GM23338 (cell line): ENCODE data around the gene IGFBPL1. TPM values are rescaled to one million over a fixed set of nuclear protein-coding genes. Genes with fewer than 3 reads are reported as not detected.

Experiments used
- ATAC-seq: fragments of 200-7000 bp; cut with Tn5 transposase; 3 replicates; pipeline ENCODE4 v1.9.1; 2020
- DNase-seq: peaks from one replicate; pipeline ENCODE4 v3.0.0-alpha.2; 2015; ENCODE audit warnings: low spot score
- H2AFZ ChIP-seq: fragments of 200-600 bp; sonication (generic); 2 replicates; pipeline ENCODE4 v1.8.0; 2016; ENCODE audit warnings: antibody characterized with exemption, mild to moderate bottlenecking, moderate library complexity
- H3F3A ChIP-seq: fragments of 200-600 bp; sonication (generic); replicated peaks from 2 replicates; pipeline ENCODE4 v1.8.0; 2017; ENCODE audit warnings: antibody characterized with exemption, mixed run types, low read depth
- H3K27ac ChIP-seq: fragments of 200-600 bp; sonication (generic); 2 replicates; pipeline ENCODE4 v1.6.1; 2016; ENCODE audit warnings: low read depth
- H3K27me3 ChIP-seq: fragments of 200-600 bp; sonication (generic); 2 replicates; pipeline ENCODE4 v1.8.0; 2016; ENCODE audit warnings: mild to moderate bottlenecking, mixed run types, moderate library complexity; ENCODE audit not compliant: insufficient read depth
- H3K36me3 ChIP-seq: fragments of 200-600 bp; sonication (generic); 2 replicates; pipeline ENCODE4 v1.8.0; 2016; ENCODE audit warnings: mild to moderate bottlenecking; ENCODE audit not compliant: insufficient read depth
- H3K4me1 ChIP-seq: fragments of 200-600 bp; sonication (generic); 2 replicates; pipeline ENCODE4 v1.8.0; 2016; ENCODE audit warnings: mild to moderate bottlenecking, moderate library complexity; ENCODE audit not compliant: insufficient read depth
- H3K4me2 ChIP-seq: fragments of 200-600 bp; sonication (generic); 2 replicates; pipeline ENCODE4 v1.7.1; 2017; ENCODE audit warnings: mixed run types
- H3K4me3 ChIP-seq: fragments of 200-600 bp; sonication (generic); 2 replicates; pipeline ENCODE4 v1.6.1; 2016; ENCODE audit warnings: mixed run types
- H3K79me2 ChIP-seq: fragments of 200-600 bp; sonication (generic); replicated peaks from 2 replicates; pipeline ENCODE4 v1.8.0; 2017; ENCODE audit warnings: mild to moderate bottlenecking; ENCODE audit not compliant: insufficient read depth
- H3K9me2 ChIP-seq: fragments of 200-600 bp; sonication (generic); 2 replicates; pipeline ENCODE4 v1.8.0; 2017; ENCODE audit not compliant: insufficient read depth
- H4K20me1 ChIP-seq: fragments of 200-600 bp; sonication (generic); replicated peaks from 2 replicates; pipeline ENCODE4 v1.8.0; 2017; ENCODE audit warnings: mild to moderate bottlenecking; ENCODE audit not compliant: insufficient read depth
- H3K27ac Mint-ChIP-seq: 2 replicates; pipeline ENCODE4 v1.8.0; 2020; ENCODE audit warnings: inconsistent platforms, mild to moderate bottlenecking, moderate library complexity, mixed read lengths
- H3K27me3 Mint-ChIP-seq: 3 replicates; pipeline ENCODE4 v1.8.0; 2022; ENCODE audit warnings: low read depth, mild to moderate bottlenecking, moderate library complexity, mixed read lengths, inconsistent platforms; ENCODE audit not compliant: insufficient read depth, poor library complexity
- H3K36me3 Mint-ChIP-seq: 3 replicates; pipeline ENCODE4 v1.8.0; 2021; ENCODE audit warnings: low read depth, mild to moderate bottlenecking, inconsistent platforms, moderate library complexity, mixed read lengths
- H3K4me1 Mint-ChIP-seq: 3 replicates; pipeline ENCODE4 v1.8.0; 2020; ENCODE audit warnings: mild to moderate bottlenecking, inconsistent platforms, mixed read lengths
- H3K4me3 Mint-ChIP-seq: 3 replicates; pipeline ENCODE4 v1.8.0; 2021; ENCODE audit warnings: moderate library complexity, mild to moderate bottlenecking, inconsistent platforms, mixed read lengths
- H3K9me3 Mint-ChIP-seq: 3 replicates; pipeline ENCODE4 v1.8.0; 2020; ENCODE audit warnings: moderate library complexity, mild to moderate bottlenecking, inconsistent platforms, mixed read lengths
- CREB1 ChIP-seq: fragments of 250-450 bp; sonication (Bioruptor Pico); IDR thresholded peaks from 2 replicates; pipeline ENCODE4 v1.5.0; 2020; ENCODE audit warnings: low read depth, mild to moderate bottlenecking, moderate library complexity
- CTCF ChIP-seq, 2 experiments: fragments of 200-600 bp in 1 of 2; sonication (generic) in 1 of 2; conservative IDR thresholded peaks; 2 replicates each; pipeline versions ENCODE4 v1.5.1 to v1.6.1; 2016 to 2017; ENCODE audit warnings: antibody characterized with exemption in 2 of 2, low read depth in 2 of 2, mild to moderate bottlenecking in 2 of 2, moderate library complexity in 1 of 2
- ETS1 ChIP-seq: IDR thresholded peaks from 2 replicates; pipeline ENCODE4 v1.6.1; 2016; ENCODE audit warnings: antibody characterized with exemption
- EZH2phosphoT487 ChIP-seq: fragments of 200-600 bp; sonication (generic); IDR thresholded peaks from one replicate; pipeline ENCODE4 v1.8.1; 2018; ENCODE audit warnings: antibody characterized with exemption; ENCODE audit not compliant: unreplicated experiment
- NANOG ChIP-seq: IDR thresholded peaks from 2 replicates; pipeline ENCODE4 v1.6.1; 2016; ENCODE audit warnings: antibody characterized with exemption, borderline replicate concordance
- POLR2AphosphoS5 ChIP-seq: IDR thresholded peaks from 2 replicates; pipeline ENCODE4 v1.6.1; 2016; ENCODE audit warnings: antibody characterized with exemption, low read depth
- STAT1 ChIP-seq: IDR thresholded peaks from one replicate; pipeline ENCODE4 v1.6.1; 2016; ENCODE audit warnings: antibody characterized with exemption; ENCODE audit not compliant: unreplicated experiment
- polyA plus RNA-seq: library from polyadenylated mRNA; unstranded; fragments of >200 nt; fragmentation: Nextera tagmentation; extraction: Ambion mirVana; gene quantifications from 2 replicates; pipeline ENCODE4 v1.2.1, GENCODE V29; 2016
- total RNA-seq: library from RNA; depleted of rRNA; stranded (reverse); fragments of >200 nt; shearing (Covaris generic); gene quantifications from 2 replicates; pipeline ENCODE4 v1.2.3, GENCODE V29; 2014

IGFBPL1 gene
- total and polyA plus RNA-seq, 2 experiments from 2014 or later, result 9.4 to 75.6 TPM

GRCh38 chr9:38418366-38418765 lies 5.9 kb downstream of the IGFBPL1 start:
- Histone ChIP-seq H3K27me3 (peaks cover 13% of the 10 kb centered on the region), H2AFZ (no peak overlapping the region), H3K36me3 (no peaks in the 10 kb centered on the region), H3K4me3 (no peak overlapping the region), H3K79me2 (no peaks in the 10 kb centered on the region), H3K27ac (no peak overlapping the region), H4K20me1 (no peaks in the 10 kb centered on the region), H3F3A (peaks cover 4% of the 10 kb centered on the region; the same call in 1 of the 2 replicates), H3K9me2 (no peaks in the 10 kb centered on the region), H3K4me2 (no peak overlapping the region), H3K4me1 (peaks cover 23% of the 10 kb centered on the region)
- no peak overlapping the region for H3K4me3 Mint-ChIP-seq
- peaks cover 56% of the 10 kb centered on the region for H3K4me1 Mint-ChIP-seq
- DNase-seq (no peak), ATAC-seq (no peak)
- no peak for TF ChIP-seq NANOG
- TF ChIP-seq POLR2AphosphoS5, result no peak
- no peak for TF ChIP-seq ETS1
- TF ChIP-seq CREB1 (CRISPR knock-in tag), result no peak
- no peak for TF ChIP-seq STAT1
- no peak for TF ChIP-seq EZH2phosphoT487
- H3K36me3 Mint-ChIP-seq, result no peaks in the 10 kb centered on the region
- no peak overlapping the region for H3K27ac Mint-ChIP-seq
- no peaks in the 10 kb centered on the region for H3K9me3 Mint-ChIP-seq
- H3K27me3 Mint-ChIP-seq, result peaks cover 20% of the 10 kb centered on the region

DNA sequence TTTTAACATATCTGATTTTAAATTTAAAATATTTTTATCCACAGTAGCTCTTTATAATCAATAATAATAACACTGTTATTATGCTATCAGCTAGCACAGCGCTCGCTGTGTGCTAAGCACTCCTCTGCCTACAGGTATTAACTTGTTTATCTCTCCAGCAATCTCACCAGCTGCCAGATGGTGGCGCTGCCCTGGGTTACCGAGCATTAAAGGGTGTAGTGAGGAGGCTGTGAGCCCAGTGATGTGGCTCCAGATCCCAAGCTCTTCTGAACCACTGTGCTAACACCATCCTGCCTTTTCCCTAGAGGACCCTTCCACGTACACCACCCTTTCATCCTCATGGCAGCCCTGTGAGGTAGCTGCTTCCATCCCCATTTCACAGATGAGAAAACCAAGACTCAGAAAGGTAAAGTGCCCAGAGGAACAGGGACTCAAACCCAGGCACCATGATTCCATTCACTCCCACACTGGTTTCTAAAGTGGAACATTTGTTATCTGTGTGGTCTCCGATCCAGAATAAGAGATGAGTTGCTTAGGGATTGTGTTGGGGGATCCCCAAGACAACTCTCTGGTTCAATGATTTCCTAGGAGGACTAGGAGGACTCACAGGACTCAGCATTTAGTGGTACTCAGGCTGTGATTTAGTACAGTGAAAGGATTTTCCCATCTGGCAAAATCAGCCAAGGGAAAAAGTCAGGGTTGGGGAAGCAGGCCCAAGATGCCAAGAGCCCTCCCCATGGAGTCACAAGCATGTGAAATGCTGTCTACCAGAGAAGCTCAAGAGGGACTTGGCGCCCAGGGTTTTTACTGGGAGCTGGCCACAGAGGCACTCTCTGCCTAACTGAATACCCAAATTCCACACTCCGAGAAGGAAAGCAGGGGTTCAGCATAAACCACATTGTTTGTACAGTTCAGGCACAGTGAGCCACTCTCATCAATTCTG lies 7.0 kb downstream of the IGFBPL1 start:
- H3K27ac ChIP-seq, result no peak overlapping the region

More for the DNA sequence above, 7.0 kb downstream of the IGFBPL1 start:
- peaks cover 15% of the 10 kb centered on the region for H3K4me1 ChIP-seq
- ATAC-seq, result peak; percentile 79
- H3K4me3 ChIP-seq, result no peak overlapping the region
- H3K4me3 Mint-ChIP-seq, result no peak overlapping the region
- no peaks in the 10 kb centered on the region for H4K20me1 ChIP-seq
- H3K27ac Mint-ChIP-seq, result no peak overlapping the region
- no peaks in the 10 kb centered on the region for H3K36me3 ChIP-seq
- no peak for TF ChIP-seq ETS1
- peak; percentile 80 to 91 for TF ChIP-seq CTCF (conservative IDR thresholded peaks at IDR 0.05; ENCODE audit: low read depth in 2 of 2)
- H3K36me3 Mint-ChIP-seq, result no peaks in the 10 kb centered on the region
- H2AFZ ChIP-seq, result no peak overlapping the region
- no peak overlapping the region for H3K4me2 ChIP-seq
- H3K27me3 ChIP-seq, result peaks cover 2% of the 10 kb centered on the region; the same call in 1 of the 2 replicates
- peaks cover 50% of the 10 kb centered on the region for H3K4me1 Mint-ChIP-seq
- DNase-seq, result peak; percentile 89
- peaks cover 11% of the 10 kb centered on the region for H3K27me3 Mint-ChIP-seq
- no peaks in the 10 kb centered on the region for H3K9me3 Mint-ChIP-seq
- H3F3A ChIP-seq, result no peaks in the 10 kb centered on the region
- H3K9me2 ChIP-seq, result no peaks in the 10 kb centered on the region
- no peaks in the 10 kb centered on the region for H3K79me2 ChIP-seq
